Astrocyte (in vitro differentiated cells and primary cell): ENCODE results near the gene ZNF648. TPM values are rescaled to one million over a fixed set of nuclear protein-coding genes. Genes with fewer than 3 reads are reported as not detected.
"Not testable (repeated sequence)": the region's sequence is repeated elsewhere in the genome, so short reads cannot be mapped to it uniquely, and the experiment has no call there.

Experiments
- DNase-seq: peaks from one replicate; pipeline ENCODE4 v3.0.0-alpha.2; 2010; ENCODE audit warnings: low read depth
- FAIRE-seq: peaks from 2 replicates; lab custom pipeline; 2011; peaks lifted over from hg19 to GRCh38; lab: Jason Lieb, UNC
- H2AFZ ChIP-seq: 2 replicates; pipeline ENCODE4 v1.6.0; 2012; ENCODE audit warnings: low read depth, low read length, inconsistent platforms
- H3K27ac ChIP-seq: 2 replicates; pipeline ENCODE4 v1.5.1; 2011; ENCODE audit warnings: low read depth, low read length, inconsistent platforms
- H3K27me3 ChIP-seq: 2 replicates; pipeline ENCODE4 v1.6.0; 2011; ENCODE audit warnings: low read length, inconsistent platforms; ENCODE audit not compliant: insufficient read depth
- H3K36me3 ChIP-seq: 2 replicates; pipeline ENCODE4 v1.5.1; 2011; ENCODE audit warnings: low read length, inconsistent platforms; ENCODE audit not compliant: insufficient read depth
- H3K4me1 ChIP-seq: 2 replicates; pipeline ENCODE4 v1.5.1; 2011; ENCODE audit warnings: low read length, inconsistent platforms; ENCODE audit not compliant: insufficient read depth
- H3K4me2 ChIP-seq: 2 replicates; pipeline ENCODE4 v1.6.0; 2012; ENCODE audit warnings: low read length, inconsistent platforms
- H3K4me3 ChIP-seq: 2 replicates; pipeline ENCODE4 v1.5.1; 2011; ENCODE audit warnings: low read depth, mild to moderate bottlenecking, low read length, inconsistent platforms; ENCODE audit not compliant: insufficient read depth
- H3K79me2 ChIP-seq: 2 replicates; pipeline ENCODE4 v1.6.0; 2012; ENCODE audit warnings: mild to moderate bottlenecking, low read length, inconsistent platforms; ENCODE audit not compliant: insufficient read depth
- H3K9ac ChIP-seq: 2 replicates; pipeline ENCODE4 v1.6.0; 2012; ENCODE audit warnings: mild to moderate bottlenecking, low read length, inconsistent platforms
- H3K9me3 ChIP-seq: 2 replicates; pipeline ENCODE4 v1.5.1; 2012; ENCODE audit warnings: low read depth, mild to moderate bottlenecking, low read length, inconsistent platforms; ENCODE audit not compliant: insufficient read depth
- H4K20me1 ChIP-seq: 2 replicates; pipeline ENCODE4 v1.6.0; 2012; ENCODE audit warnings: low read length, inconsistent platforms; ENCODE audit not compliant: insufficient read depth
- H3K27ac Mint-ChIP-seq: one replicate; pipeline ENCODE4 v1.8.0; 2021; ENCODE audit warnings: mild to moderate bottlenecking, mixed read lengths; ENCODE audit not compliant: unreplicated experiment
- H3K27me3 Mint-ChIP-seq: one replicate; pipeline ENCODE4 v1.8.0; 2021; ENCODE audit warnings: low read depth, mixed read lengths; ENCODE audit not compliant: unreplicated experiment
- H3K36me3 Mint-ChIP-seq: one replicate; pipeline ENCODE4 v1.8.0; 2021; ENCODE audit warnings: low read depth, mixed read lengths; ENCODE audit not compliant: unreplicated experiment
- H3K4me1 Mint-ChIP-seq: one replicate; pipeline ENCODE4 v1.8.0; 2021; ENCODE audit warnings: low read depth, mixed read lengths; ENCODE audit not compliant: unreplicated experiment
- H3K4me3 Mint-ChIP-seq: one replicate; pipeline ENCODE4 v1.8.0; 2021; ENCODE audit warnings: mild to moderate bottlenecking, moderate library complexity, mixed read lengths; ENCODE audit not compliant: unreplicated experiment
- H3K9me3 Mint-ChIP-seq: one replicate; pipeline ENCODE4 v1.8.0; 2021; ENCODE audit warnings: mild to moderate bottlenecking, mixed read lengths; ENCODE audit not compliant: unreplicated experiment
- CTCF ChIP-seq: IDR thresholded peaks from 2 replicates; pipeline ENCODE4 v1.5.1; 2011; ENCODE audit warnings: low read depth, mild to moderate bottlenecking, inconsistent platforms, low read length, moderate library complexity; ENCODE audit not compliant: insufficient read depth
- EZH2 ChIP-seq: IDR thresholded peaks from 2 replicates; pipeline ENCODE4 v1.6.1; 2012; ENCODE audit warnings: mild to moderate bottlenecking, low read length, inconsistent platforms; ENCODE audit not compliant: insufficient read depth
- total RNA-seq: library from RNA; stranded (reverse); gene quantifications from 2 replicates; pipeline ENCODE4 v1.2.1, GENCODE V29; 2021

ZNF648 gene
- total RNA-seq, 1 donor from 2014 or later, result not detected

- Histone ChIP-seq H2AFZ (no peak overlapping the region), H3K4me1 (no peaks in the 10 kb centered on the region), H3K79me2 (no peaks in the 10 kb centered on the region), H3K27ac (no peak overlapping the region), H3K36me3 (no peaks in the 10 kb centered on the region), H3K4me2 (no peak overlapping the region), H3K27me3 (no peaks in the 10 kb centered on the region), H3K9me3 (no peaks in the 10 kb centered on the region), H3K9ac (no peak overlapping the region), H3K4me3 (no peak overlapping the region), H4K20me1 (no peaks in the 10 kb centered on the region)
- H3K9me3 Mint-ChIP-seq, result peaks cover 10% of the 10 kb centered on the region
- H3K27me3 Mint-ChIP-seq, result no peaks in the 10 kb centered on the region
- no peak for TF ChIP-seq EZH2
- no peak for TF ChIP-seq CTCF
- H3K27ac Mint-ChIP-seq, result no peak overlapping the region
- H3K36me3 Mint-ChIP-seq, result no peaks in the 10 kb centered on the region
- FAIRE-seq (no peak), DNase-seq (no peak)
- H3K4me1 Mint-ChIP-seq, result no peaks in the 10 kb centered on the region
- no peak overlapping the region for H3K4me3 Mint-ChIP-seq
Measured at GRCh38 chr1:182015360-182015759, 46.2 kb downstream of the ZNF648 start.

- H3K36me3 ChIP-seq, H3K36me3 Mint-ChIP-seq, H3K79me2 ChIP-seq, H2AFZ ChIP-seq, H4K20me1 ChIP-seq, H3K9ac ChIP-seq, H3K4me1 Mint-ChIP-seq, H3K4me1 ChIP-seq, H3K4me2 ChIP-seq, H3K27me3 Mint-ChIP-seq, H3K27ac Mint-ChIP-seq, H3K27ac ChIP-seq, H3K4me3 ChIP-seq, H3K27me3 ChIP-seq, H3K9me3 ChIP-seq, H3K4me3 Mint-ChIP-seq, FAIRE-seq, DNase-seq: not testable (repeated sequence)
- H3K9me3 Mint-ChIP-seq, result peaks cover 12% of the 10 kb centered on the region
Measured at GRCh38 chr1:182010800-182011370, 50.6 kb downstream of the ZNF648 start.

GRCh38 chr1:182005398-182005797 is 56.1 kb downstream of the ZNF648 start:
- H3K9me3 ChIP-seq, H2AFZ ChIP-seq, H3K4me2 ChIP-seq, H3K4me3 Mint-ChIP-seq, H3K36me3 Mint-ChIP-seq, H3K4me3 ChIP-seq, H3K27ac Mint-ChIP-seq, H3K4me1 Mint-ChIP-seq, H3K79me2 ChIP-seq, H3K27me3 Mint-ChIP-seq, H3K27me3 ChIP-seq, H3K4me1 ChIP-seq, H3K36me3 ChIP-seq, H4K20me1 ChIP-seq, FAIRE-seq, H3K27ac ChIP-seq, DNase-seq, H3K9me3 Mint-ChIP-seq, H3K9ac ChIP-seq: not testable (repeated sequence)
